Activated T-helper 9 cell treated with anti-CD3 and anti-CD28 coated beads, Interleukin-2, amount 50 U/mL, for 16 hours (primary cell): Measurements from ENCODE around the gene NDC80.
"Not testable (repeated sequence)": the region's sequence is repeated elsewhere in the genome, so short reads cannot be mapped to it uniquely, and the experiment has no call there.

ENCODE experiments used
- DNase-seq: peaks from one replicate; pipeline ENCODE4 v3.0.0-alpha.2; 2020; ENCODE audit warnings: low read depth

NDC80 gene

DNA sequence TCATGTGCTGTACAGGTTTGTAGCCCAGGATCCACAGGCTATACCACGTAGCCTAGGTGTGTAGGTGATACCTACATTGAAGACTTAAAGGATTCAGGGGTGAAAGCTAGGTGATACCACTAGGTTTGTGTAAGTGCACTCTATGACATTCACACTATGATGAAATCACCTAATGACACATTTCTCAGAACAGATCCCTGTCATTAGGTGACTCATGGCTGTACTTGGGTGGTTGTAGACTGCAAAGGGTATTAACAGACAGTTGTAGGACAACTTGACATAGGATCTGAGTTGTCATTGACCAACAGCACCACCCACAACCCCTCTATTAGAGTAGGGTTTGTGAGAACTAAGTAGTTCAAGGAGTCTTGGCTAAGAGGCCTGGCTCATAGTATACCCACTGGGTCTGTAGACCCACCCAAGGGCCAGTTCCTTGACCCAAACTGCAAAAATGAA, 56.5 kb downstream of the NDC80 start:
- no peak for DNase-seq

DNA sequence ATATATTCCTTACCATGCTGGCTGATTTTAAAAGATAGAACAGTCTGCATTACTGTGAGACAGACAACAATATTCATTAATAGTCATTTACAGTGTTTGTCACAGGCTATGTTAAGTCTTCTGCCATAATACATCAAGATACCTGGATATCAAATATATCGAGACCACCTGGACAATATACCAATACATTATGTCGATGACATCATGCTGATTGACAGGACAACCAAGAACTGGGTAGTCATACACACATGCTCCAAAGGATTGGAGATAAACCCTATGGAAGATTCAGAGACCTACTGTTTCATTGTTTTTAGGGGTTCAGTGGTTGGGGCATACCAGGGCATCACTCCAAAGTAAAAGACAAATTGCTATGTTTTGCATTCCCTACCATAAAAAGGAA, 57.6 kb downstream of the NDC80 start:
- DNase-seq, result no peak

DNA sequence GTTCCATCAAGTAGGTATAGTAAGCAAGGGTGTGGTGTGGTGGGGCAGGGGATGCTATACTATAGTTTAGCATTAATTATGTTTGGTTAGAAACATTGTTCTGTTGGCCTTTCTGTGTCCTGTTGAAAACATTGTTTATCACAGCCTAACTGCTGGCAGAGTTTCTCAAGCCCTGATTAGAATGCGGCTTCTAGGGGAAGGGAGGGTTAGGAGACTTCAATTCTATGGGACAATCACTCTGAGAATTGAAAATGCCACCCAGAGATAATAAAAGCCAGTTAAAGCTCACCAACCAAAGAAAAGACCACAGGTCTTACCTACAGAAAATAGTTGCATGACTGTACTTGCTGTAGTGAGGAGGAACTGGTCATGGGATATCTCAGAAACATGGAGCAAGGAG, 64.2 kb downstream of the NDC80 start:
- no peak for DNase-seq

DNA sequence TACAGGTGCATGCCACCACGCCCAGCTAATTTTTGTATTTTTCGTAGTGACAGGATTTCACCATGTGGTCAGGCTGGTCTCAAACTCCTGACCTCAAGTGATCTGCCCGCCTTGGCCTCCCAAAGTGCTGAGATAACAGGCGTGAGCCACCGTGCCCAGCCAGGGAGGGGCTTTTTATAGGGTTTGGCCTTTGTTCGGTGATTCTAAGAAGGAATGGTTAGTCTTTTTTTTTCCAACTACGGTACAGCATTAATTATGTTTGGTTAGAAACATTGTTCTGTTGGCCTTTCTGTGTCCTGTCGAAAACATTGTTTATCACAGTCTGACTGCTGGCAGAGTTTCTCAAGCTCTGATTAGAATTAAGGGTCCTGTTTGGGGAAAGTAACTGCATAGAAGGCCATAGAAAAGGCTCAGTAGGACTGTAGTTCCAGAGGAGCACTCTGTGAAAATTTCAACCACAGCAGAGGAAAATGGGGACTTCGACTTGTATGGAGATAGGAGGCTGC, 64.8 kb downstream of the NDC80 start:
- DNase-seq, result no peak

DNA sequence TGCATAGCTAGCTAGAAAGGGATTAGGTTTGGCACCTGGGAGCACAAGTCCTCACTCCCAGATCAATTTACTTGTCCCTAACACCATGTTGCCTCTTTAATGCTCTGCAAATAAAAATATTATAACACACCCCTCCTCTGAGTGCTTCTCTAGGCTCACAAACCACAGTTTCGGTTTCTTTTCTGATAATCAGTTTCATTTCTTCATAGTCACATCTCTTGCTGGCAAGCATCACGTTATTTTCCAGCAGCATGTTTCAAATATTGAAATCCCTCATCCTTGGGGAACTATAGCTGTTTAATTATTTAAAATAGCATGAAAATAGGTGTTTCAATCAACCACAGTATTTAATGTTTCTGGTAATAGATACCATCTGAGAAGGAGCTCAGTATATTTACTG, 70.3 kb downstream of the NDC80 start:
- no peak for DNase-seq

DNA sequence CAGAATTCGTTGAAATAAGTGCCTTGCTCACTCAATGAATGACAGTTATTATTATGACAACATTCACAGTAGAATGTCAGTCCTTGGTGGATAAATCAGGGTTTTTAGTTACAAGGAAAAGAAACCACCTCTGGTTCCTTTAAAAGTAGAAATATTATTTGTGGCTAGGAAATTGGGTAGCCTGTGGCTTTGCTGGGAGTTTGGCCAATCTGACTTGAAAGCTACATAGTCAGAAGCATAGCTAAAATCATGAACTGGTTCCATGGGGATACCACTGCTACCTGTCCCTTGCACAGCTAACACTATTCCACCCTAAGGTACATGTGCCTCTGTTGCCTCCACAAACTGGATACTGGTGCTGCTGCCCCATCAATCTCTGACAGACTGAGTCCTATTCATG, 71.4 kb downstream of the NDC80 start:
- no peak for DNase-seq

DNA sequence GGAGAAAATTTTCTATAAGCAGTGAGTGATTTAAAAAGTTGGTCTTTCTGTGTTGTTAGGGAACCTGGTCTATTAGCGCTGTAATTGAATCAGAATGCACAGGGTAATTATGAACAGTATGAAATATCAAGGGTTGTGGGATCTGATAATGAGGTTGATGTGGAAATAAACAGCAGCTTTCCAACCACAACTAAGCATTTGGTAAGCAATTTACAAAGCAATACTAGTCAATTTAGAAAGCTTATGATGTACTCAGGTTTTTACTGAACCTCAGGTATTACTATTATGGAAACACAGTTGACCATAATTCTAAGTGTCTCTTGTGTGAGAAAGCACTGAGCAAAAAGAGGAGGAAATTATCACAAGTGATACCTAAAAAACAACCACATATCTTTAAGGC, 73.2 kb downstream of the NDC80 start:
- DNase-seq, result no peak

DNA sequence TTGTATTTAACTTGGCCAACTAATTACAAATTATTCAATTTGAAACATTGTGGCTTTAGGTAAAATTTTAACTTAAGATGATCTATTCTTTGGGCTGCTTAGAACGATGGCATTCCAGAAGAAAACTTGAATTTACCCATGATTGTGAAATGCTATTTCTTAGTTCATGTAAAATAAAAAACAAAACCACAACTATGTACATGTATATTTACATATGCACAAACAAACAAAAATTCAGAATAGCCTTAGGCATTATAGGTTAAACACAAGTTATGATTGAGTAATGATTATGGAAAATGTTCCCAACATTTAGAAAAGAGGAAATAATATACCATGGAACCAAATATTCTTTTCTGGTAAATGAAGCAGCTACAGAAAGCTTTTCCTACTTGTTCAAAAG, 80.6 kb downstream of the NDC80 start:
- no peak for DNase-seq

DNA sequence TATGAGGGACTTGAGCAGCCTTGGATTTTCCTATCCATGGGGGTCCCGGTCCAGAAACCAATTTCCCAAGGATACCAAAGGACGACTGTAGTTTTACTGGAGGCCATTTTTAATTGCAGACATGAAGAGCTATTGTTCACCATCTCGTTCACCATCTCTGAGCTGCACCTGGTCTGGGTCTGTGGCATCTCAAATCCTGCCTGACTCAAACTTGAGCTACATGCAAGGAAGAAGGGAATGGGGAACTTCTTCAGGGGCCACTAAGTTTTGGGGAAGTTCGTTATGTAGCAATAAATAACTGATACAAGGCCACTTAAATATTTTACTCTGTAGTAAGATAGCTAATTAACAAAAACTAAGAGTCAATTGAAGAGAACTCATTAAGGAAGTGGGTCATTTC, 82.1 kb downstream of the NDC80 start:
- DNase-seq, result no peak

DNA sequence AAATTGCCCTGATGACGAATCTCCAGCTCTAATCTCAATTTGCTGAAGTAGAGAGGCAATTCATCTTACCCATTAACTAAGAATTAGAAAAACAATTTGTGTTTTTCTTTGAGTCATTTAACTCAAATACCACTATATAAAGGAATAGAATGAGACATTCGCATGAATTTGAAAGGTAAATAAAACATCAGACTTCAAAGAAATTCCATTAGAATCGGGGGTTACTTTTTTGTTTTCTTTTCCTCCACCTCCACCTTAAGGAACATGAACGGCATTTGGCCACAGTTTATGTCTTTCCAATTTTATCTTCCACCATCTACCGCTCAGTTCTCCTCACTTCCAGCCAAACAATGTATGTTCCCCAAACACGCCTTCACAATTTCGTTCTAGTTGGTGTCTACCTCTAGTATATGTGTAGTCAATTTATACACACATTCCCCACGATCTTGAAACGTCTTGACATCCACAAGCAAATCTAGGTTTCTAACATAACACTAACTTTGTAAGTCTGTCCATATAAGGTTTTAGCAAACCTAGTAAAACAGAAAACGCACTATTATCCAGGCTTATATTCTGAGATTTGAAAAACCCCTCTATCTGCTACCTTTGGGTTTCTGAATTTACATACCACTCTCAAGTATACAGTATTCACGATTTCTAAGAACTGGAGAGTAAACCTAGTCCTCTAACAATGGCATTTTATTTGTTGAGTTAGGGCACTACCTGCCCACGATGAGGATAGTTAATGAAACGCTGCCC, 83.0 kb downstream of the NDC80 start:
- DNase-seq, result no peak

DNA sequence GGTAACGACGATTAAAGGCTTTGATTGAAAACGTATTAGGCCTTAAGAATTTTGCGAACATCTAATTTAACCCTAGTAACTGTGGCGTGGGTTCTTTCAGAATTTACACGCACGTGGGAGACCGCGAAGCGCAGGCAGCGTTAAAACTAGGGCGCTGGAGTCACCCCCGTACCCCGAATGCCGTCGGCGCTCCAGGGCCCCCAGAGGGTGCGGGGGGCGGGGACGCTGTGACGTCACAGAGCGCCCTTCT, 83.5 kb downstream of the NDC80 start:
- peak; percentile 70 for DNase-seq

DNA sequence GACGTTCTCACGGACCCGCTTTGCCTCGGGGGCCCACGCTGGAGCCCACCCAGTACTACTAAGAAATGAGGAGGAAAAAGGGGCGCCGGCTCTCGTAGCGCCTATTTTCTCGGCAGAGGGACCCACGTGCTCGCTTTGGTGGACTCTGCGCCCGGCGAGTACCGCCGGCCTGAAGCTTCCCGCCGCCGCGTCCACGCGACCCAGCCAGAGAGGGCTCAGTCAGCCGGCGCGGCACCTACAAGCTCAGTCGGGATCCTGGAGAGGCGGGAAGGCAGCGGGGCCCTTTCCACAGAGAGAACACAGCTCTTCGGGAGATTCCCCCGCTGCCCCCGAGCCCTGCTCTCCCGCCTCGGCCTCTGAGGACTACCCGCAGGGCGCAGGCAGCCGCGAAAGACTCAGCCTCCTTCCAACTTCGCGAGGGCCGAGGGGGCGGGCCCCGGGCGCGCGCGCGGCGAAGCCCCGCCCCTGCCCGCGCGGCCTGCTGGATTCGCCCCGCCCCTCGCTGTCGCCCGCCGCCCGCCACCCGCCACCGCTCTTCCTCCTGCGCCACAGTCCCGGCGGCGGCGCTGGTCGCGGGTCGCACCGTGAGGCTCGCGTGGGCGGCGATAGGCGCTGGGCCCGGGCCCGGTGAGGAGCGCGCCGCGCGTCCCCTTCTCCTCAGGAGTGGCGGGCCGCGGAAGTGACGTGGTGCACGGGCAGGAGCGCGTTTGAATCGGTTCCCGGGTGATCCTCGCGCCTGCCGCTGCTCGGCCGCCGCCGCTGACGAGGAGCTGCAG, 84.0 kb downstream of the NDC80 start, which contains the start of gene SMCHD1:
SMCHD1 (plus strand) TSS at position 549 of the 776 bp plus-strand sequence. CDS start 350 bp downstream, outside the sequence.
- peak; percentile 90 for DNase-seq

DNA sequence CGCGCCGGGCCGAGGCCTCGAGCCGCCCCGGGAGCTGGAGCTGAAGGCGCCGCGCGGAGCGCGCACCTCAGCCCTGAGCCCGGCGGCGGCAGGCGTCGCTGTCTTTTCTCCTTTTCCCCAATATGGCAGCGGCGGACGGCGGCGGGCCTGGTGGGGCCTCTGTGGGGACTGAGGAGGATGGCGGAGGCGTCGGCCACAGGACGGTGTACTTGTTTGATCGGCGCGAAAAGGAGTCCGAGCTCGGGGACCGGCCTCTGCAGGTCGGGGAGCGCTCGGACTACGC, 84.5 kb downstream of the NDC80 start:
- DNase-seq, result no peak

DNA sequence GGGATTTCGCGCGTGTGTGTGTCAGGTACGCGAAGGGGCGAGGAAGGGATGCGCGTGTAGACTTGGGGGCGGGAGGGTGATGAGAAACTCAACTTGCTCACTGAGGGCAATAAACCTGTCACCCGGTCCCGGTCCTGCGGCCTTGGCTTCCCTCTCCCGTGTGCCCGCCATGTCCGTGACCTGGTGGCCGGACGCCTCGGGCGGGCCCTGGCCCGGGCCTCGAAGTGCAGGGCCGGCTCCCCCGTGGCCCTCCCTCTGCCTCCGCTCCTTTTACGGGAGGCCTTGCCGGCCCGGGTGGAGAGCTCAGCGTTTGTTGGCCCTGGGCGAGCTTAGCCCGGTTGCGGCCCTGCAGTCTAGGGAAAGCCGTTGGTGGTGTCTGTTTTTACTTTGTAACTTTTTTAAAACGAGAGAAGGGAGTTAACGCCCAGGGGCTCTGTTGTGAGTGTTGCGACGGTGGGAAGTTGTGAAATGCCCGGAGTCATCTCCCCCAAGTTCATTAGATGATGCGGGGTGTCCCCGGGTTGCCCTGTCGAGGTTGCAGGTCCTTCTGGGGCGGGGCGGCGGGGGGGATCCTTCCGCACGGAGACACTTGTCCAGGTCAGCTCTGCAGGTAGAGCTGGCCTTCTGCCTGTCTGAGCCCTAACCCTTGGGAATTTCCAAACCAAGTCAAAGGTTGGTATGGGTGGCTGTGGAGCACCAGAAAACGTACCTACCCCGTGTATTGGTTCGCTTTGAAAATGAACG, 85.1 kb downstream of the NDC80 start:
- peak; percentile 34 for DNase-seq

DNA sequence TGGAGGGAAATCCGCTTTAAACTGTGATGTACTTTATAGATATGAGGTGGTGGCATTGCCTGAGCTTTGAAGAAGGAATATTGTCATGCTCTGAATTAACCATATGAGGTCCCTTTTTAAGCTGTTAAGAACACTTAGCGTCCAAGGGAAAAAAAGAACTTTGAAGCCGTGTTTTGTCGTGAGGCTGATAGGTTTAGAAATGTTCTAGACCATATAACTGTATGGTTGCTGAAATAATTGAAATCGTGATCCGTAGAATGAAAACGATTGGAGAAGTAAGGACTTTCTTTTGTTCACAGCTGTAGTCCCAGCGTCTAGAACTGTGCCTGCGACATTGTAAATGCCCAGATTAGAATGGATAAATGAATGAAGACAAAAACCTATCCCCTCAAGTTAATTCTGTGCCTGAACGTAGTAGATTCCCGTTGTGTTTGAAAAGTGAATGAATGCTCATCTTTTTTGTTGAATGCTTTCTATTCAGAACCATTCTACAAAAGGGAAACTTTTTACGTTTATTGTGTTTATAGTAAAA, 85.7 kb downstream of the NDC80 start:
- DNase-seq, result no peak

DNA sequence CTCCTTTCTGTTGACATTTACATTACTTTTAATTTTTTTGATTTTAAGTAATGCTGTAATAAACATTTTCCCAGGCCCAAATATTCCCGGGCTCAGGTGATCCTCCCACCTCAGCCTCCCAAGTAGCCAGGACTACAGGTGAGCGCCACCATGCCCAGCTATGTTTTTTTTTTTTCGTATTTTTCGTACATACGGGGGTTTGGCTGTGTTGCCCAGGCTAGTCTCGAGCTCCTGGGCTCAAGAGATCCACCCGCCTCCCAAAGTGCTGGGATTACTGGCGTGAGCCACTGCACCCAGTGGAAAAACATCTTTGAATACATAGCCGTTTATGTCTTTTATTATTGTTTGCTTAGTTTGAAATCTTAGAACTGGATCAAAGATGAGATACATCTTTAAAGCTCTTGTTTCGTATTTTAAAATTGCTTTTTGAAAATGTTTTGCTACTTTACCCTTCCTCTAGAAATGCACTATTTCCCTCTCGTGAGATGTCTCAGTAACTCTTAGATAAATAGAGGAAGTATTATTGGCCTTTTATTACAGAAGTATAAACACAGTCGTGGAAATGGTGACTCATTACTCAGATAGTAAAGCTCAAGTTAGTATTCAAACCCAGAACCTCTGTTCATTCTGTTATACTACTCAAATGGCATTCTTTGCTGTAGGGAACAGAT, 86.6 kb downstream of the NDC80 start:
- no peak for DNase-seq

DNA sequence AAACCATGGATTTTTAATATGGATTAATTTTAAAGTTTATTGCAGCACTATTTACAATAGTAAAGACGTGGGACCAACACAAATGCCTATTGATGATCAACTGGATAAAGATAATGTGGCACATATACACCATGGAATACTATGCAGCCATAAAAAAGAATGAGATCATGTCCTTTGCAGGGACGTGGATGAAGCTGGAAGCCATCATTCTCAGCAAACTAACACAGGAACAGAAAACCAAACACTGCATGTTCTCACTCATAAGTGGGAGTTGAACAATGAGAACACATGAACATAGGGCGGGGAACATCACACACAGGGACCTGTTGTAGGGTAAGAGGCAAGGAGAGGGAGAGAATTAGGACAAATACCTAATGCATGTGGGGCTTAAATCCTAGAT, 89.5 kb downstream of the NDC80 start:
- not testable (repeated sequence) for DNase-seq

DNA sequence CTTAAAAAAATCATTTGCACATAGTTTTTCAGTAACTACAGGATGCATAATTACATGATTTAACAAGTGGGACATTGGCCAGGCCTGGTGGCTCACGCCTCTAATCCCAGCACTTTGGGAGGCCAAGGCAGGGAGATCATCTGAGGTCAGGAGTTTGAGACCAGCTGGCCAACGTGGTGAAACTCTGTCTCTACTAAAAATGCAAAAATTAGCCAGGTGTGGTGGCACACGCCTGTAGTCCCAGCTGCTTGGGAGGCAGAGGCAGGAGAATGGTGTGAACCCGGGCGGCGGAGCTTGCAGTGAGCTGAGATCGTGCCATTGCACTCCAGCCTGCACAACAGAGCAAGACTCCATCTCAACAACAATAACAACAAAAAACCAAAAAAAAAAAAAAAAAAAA, 90.9 kb downstream of the NDC80 start:
- DNase-seq, result not testable (repeated sequence)

DNA sequence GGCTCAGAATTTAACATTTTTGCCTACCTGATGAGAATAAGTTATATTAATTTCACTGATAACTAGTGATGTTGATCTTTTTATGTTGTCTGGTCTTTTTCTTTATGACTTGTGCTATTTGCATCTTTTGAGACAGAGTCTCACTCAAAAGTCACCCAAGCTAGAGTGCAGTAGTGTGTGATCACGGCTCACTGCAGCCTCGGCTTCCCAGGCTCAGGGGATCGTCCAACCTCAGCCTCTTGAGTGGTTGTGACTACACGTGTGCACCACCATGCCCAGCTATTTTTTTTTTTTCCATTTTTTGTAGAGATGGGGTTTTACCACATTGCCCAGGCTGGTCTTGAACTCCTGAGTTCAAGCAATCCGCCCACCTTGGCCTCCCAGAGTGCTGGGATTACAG, 91.6 kb downstream of the NDC80 start:
- DNase-seq, result no peak
